Liver (tissue), 3 donors: ENCODE data around the gene RAI14.

Experiments used
- EGR1 ChIP-seq, 2 donors: IDR thresholded peaks; 2 replicates each; pipeline ENCODE4 v1.6.1; 2016 to 2018; ENCODE audit warnings: antibody characterized with exemption in 2 of 2, low read depth in 2 of 2
- FOXA1 ChIP-seq: IDR thresholded peaks from 2 replicates; pipeline ENCODE4 v1.6.1; 2016; ENCODE audit warnings: antibody characterized with exemption
- GABPA ChIP-seq, 2 donors: IDR thresholded peaks in 1 of 2; conservative IDR thresholded peaks in 1 of 2; 2 replicates each; pipeline ENCODE4 v1.6.1; 2016; ENCODE audit warnings: antibody characterized with exemption in 2 of 2, mild to moderate bottlenecking in 1 of 2, moderate library complexity in 1 of 2
- HNF4G ChIP-seq: IDR thresholded peaks from 2 replicates; pipeline ENCODE4 v1.6.1; 2016; ENCODE audit warnings: antibody characterized with exemption
- JUND ChIP-seq, 2 donors: IDR thresholded peaks; 2 replicates each; pipeline ENCODE4 v1.6.1; 2016; ENCODE audit warnings: antibody characterized with exemption in 2 of 2
- RAD21 ChIP-seq, 2 donors: IDR thresholded peaks; 2 replicates each; pipeline ENCODE4 v1.6.1; 2016; ENCODE audit warnings: antibody characterized with exemption in 2 of 2, mild to moderate bottlenecking in 2 of 2
- SP1 ChIP-seq: IDR thresholded peaks from 2 replicates; pipeline ENCODE4 v1.6.1; 2018; ENCODE audit warnings: antibody characterized with exemption, mild to moderate bottlenecking
- TAF1 ChIP-seq: conservative IDR thresholded peaks from 2 replicates; pipeline ENCODE4 v1.6.1; 2016; ENCODE audit warnings: antibody characterized with exemption, mild to moderate bottlenecking
- TF ChIP-seq, protein P1 (sequence below): IDR thresholded peaks from 2 replicates; pipeline ENCODE4 v1.6.1; 2016; ENCODE audit warnings: antibody characterized with exemption
- TF ChIP-seq, protein P2 (sequence below): fragments of 150-350 bp; IDR thresholded peaks from 2 replicates; pipeline ENCODE4 v1.5.1; 2017; ENCODE audit warnings: improper control_type of control experiment, low read depth, low read length; ENCODE audit not compliant: missing input control
- TF ChIP-seq, protein P3 (sequence below): IDR thresholded peaks from 2 replicates; pipeline ENCODE4 v1.6.1; 2016; ENCODE audit warnings: antibody characterized with exemption
- TF ChIP-seq, protein P4 (sequence below): IDR thresholded peaks from 2 replicates; pipeline ENCODE4 v1.6.1; 2016; ENCODE audit warnings: antibody characterized with exemption, mild to moderate bottlenecking
- TF ChIP-seq, protein P5 (sequence below): IDR thresholded peaks from 2 replicates; pipeline ENCODE4 v1.6.1; 2016; ENCODE audit warnings: antibody characterized with exemption
- donor health status: healthy.
- donor health status: healthy.

DNA sequence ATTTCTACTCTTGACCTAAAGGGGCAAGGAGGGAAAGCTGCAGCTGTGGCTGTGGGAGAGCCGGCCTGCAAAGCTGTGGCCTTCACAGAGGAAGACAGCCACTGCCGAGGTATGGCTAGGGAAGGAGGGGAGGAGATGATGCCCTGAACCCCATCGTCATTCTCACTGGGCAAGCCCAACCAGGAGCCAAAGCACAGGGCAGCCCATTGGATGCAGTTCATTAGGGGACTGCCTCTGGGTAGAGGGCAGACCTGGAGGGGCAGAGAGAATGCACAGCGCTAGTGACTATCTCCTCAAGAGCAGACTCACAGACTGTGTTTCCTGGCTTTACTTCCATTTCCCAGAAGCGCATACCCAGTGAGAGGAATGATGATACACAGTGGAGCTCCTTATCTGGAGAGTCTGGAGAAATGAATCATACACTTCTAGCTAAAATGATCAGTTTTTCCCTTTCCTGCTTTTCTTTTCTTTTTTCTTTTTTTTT is 135.7 kb downstream of the RAI14 start:
- TF ChIP-seq, protein P1, sequence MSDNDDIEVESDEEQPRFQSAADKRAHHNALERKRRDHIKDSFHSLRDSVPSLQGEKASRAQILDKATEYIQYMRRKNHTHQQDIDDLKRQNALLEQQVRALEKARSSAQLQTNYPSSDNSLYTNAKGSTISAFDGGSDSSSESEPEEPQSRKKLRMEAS: no peak
- TF ChIP-seq, protein P2, sequence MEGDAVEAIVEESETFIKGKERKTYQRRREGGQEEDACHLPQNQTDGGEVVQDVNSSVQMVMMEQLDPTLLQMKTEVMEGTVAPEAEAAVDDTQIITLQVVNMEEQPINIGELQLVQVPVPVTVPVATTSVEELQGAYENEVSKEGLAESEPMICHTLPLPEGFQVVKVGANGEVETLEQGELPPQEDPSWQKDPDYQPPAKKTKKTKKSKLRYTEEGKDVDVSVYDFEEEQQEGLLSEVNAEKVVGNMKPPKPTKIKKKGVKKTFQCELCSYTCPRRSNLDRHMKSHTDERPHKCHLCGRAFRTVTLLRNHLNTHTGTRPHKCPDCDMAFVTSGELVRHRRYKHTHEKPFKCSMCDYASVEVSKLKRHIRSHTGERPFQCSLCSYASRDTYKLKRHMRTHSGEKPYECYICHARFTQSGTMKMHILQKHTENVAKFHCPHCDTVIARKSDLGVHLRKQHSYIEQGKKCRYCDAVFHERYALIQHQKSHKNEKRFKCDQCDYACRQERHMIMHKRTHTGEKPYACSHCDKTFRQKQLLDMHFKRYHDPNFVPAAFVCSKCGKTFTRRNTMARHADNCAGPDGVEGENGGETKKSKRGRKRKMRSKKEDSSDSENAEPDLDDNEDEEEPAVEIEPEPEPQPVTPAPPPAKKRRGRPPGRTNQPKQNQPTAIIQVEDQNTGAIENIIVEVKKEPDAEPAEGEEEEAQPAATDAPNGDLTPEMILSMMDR: no peak
- TF ChIP-seq, protein P3, sequence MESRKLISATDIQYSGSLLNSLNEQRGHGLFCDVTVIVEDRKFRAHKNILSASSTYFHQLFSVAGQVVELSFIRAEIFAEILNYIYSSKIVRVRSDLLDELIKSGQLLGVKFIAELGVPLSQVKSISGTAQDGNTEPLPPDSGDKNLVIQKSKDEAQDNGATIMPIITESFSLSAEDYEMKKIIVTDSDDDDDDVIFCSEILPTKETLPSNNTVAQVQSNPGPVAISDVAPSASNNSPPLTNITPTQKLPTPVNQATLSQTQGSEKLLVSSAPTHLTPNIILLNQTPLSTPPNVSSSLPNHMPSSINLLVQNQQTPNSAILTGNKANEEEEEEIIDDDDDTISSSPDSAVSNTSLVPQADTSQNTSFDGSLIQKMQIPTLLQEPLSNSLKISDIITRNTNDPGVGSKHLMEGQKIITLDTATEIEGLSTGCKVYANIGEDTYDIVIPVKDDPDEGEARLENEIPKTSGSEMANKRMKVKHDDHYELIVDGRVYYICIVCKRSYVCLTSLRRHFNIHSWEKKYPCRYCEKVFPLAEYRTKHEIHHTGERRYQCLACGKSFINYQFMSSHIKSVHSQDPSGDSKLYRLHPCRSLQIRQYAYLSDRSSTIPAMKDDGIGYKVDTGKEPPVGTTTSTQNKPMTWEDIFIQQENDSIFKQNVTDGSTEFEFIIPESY: no peak
- TF ChIP-seq, protein P4, sequence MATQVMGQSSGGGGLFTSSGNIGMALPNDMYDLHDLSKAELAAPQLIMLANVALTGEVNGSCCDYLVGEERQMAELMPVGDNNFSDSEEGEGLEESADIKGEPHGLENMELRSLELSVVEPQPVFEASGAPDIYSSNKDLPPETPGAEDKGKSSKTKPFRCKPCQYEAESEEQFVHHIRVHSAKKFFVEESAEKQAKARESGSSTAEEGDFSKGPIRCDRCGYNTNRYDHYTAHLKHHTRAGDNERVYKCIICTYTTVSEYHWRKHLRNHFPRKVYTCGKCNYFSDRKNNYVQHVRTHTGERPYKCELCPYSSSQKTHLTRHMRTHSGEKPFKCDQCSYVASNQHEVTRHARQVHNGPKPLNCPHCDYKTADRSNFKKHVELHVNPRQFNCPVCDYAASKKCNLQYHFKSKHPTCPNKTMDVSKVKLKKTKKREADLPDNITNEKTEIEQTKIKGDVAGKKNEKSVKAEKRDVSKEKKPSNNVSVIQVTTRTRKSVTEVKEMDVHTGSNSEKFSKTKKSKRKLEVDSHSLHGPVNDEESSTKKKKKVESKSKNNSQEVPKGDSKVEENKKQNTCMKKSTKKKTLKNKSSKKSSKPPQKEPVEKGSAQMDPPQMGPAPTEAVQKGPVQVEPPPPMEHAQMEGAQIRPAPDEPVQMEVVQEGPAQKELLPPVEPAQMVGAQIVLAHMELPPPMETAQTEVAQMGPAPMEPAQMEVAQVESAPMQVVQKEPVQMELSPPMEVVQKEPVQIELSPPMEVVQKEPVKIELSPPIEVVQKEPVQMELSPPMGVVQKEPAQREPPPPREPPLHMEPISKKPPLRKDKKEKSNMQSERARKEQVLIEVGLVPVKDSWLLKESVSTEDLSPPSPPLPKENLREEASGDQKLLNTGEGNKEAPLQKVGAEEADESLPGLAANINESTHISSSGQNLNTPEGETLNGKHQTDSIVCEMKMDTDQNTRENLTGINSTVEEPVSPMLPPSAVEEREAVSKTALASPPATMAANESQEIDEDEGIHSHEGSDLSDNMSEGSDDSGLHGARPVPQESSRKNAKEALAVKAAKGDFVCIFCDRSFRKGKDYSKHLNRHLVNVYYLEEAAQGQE: no peak
- TF ChIP-seq JUND (IDR thresholded peaks at IDR 0.05): no peak
- no peak for TF ChIP-seq SP1
- TF ChIP-seq, protein P5, sequence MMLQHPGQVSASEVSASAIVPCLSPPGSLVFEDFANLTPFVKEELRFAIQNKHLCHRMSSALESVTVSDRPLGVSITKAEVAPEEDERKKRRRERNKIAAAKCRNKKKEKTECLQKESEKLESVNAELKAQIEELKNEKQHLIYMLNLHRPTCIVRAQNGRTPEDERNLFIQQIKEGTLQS: no peak
- TF ChIP-seq EGR1 (IDR thresholded peaks at IDR 0.05; ENCODE audit: low read depth in 2 of 2): no peak
- no peak for TF ChIP-seq HNF4G
- TF ChIP-seq GABPA (IDR thresholded peaks at IDR 0.05 in 1 of 2, conservative IDR thresholded peaks at IDR 0.05 in 1 of 2): no peak
- no peak for TF ChIP-seq FOXA1
- TF ChIP-seq TAF1: no peak
- no peak for TF ChIP-seq RAD21 (IDR thresholded peaks at IDR 0.05)
